ENCODE results near the gene SH3TC1.

Gene SH3TC1

DNA sequence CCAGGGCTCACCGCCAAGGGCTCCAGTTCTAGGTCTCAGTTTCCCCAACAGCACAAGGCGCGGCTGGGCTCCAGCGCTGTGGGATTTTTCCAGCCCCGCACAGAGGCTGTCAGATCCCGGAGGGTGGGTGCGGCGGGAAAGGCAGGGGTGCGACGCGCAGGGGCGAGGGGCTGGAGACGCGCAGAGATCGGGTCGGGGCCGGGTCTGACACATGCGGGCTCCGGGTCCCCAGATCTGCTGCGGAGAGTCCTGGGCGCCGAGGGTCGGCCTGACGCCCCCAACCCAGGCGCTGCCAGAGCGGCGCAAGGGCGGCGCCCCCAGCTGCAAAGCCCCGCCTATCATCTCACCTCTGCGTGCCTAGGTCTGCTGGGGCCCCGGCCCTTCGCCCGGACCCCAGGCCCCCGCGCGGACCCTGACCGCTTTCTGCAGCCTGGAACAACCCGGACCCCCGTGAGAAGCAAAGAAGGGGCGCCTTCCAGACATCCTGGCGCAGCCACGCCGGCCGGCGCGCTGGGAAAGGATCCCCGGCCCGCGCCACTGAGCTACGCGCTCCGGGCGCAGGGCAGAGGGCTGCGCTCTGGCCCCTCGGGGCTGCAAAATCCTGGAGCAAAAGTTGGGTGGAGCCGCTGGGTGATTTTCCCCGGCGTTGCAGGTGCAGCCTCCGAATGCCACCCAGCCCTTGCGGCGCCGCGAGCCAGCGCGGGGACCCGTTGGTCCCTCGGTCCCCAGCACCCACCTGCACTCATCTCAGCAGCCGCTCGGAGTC, 41.0 kb upstream of the SH3TC1 start:
- ChIA-PET CTCF (interaction anchor here (2.0 kb wide), 1 partner anchor 19 kb away, joined by 5 read pairs; no protein-coding TSS in a partner anchor), POLR2A (interaction anchor here (0.6 kb wide), 1 partner anchor 270 kb away, joined by 3 read pairs; no protein-coding TSS in a partner anchor)
- peak overlapping the region; percentile 52 for H3K4me3 ChIP-seq (ENCODE audit: low read depth, low read length)
- DNase-seq (ENCODE audit: low read depth, low spot score) = no peak
- TF ChIP-seq, protein P1, sequence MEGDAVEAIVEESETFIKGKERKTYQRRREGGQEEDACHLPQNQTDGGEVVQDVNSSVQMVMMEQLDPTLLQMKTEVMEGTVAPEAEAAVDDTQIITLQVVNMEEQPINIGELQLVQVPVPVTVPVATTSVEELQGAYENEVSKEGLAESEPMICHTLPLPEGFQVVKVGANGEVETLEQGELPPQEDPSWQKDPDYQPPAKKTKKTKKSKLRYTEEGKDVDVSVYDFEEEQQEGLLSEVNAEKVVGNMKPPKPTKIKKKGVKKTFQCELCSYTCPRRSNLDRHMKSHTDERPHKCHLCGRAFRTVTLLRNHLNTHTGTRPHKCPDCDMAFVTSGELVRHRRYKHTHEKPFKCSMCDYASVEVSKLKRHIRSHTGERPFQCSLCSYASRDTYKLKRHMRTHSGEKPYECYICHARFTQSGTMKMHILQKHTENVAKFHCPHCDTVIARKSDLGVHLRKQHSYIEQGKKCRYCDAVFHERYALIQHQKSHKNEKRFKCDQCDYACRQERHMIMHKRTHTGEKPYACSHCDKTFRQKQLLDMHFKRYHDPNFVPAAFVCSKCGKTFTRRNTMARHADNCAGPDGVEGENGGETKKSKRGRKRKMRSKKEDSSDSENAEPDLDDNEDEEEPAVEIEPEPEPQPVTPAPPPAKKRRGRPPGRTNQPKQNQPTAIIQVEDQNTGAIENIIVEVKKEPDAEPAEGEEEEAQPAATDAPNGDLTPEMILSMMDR (IDR thresholded peaks at IDR 0.05; ENCODE audit: insufficient read depth, low read length, missing control alignments) = no peak

DNA sequence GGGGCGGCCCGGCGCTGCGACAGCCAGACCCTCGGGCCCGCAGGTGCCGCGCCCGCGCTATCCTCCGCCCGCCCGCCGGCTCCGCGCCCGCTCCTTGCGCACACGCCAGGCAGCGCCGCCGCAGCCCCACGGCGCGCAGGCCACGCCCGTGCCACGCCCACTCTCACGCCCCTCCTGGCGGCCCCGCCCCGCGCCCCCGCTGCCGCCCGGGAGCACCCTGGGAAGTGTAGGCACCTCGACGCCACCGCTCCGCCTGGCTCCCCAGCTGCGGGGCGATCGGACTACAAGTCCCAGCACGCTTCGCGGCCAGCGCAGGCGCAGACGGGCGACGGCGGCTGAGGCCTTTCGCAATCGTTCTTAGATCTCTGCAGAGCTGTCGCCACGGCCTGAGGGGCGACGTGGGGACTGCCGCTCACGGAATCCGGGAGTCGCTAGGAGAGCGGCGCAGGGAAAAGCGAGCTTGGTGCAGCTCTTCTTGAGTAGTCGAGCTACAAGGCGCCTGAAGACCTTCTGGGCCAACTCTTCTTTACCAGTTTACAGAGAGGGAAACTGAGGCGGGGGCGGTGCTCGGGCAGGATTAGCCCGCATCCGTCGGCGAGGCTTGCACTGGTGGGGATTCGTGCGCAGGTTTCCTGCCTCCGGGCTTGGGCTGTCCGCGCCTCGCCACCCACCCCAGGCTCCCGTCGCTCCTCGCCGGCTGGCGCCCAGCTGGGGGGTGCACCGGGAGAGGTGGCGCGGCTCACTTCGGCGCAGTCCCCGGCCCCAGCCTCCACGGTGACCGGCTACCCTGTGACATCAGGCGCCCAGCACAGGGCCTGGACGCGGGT, 40.2 kb upstream of the SH3TC1 start, which contains the start of gene ABLIM2:
TSS of gene ABLIM2 (minus strand) at position 104 of the 827 bp plus-strand sequence. CDS start 124 bp downstream, outside the sequence.
- ChIA-PET POLR2A (no interaction called here), CTCF (interaction anchor here (2.0 kb wide), 1 partner anchor 18 kb away, joined by 5 read pairs; no protein-coding TSS in a partner anchor)
- H3K4me3 ChIP-seq (ENCODE audit: low read depth, low read length) = peak within 1 kb of the TSS; percentile 94
- TF ChIP-seq, protein P1 (IDR thresholded peaks at IDR 0.05; ENCODE audit: insufficient read depth, low read length, missing control alignments) = no peak
- peak; percentile 75 for DNase-seq (ENCODE audit: low read depth, low spot score)

DNA sequence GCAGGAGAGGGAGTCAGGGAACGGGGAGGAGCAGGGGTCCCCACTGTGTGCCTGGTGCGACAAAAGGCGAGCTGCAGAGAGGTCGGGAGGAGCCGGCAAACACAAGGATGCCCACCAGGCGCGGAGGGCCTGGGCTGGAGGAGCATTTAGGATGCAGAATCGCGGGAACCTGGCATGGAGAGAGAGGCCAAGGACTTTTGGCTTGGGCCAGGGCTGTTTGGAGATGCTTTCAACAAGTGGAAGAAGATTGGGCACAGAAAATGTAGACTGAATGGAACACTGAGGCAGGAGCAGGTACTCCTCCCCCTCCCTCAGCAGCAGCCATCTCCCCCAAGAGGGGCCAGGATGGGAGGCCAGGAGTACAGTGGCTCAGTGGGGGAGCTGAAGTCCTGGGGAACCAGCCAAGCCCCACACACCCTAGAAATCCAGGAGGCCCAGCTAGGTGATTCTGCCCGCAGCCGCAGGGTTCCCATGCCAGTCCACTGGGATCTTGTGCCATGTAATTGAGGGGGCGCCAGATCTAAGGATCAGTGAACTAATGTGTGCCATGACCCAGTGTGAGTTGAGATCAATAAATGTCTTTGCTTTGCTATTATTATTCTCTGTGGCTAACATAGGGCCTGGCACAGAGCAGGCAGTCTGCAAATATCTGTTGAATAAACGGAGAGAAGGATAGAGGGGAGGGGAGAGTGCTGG, 39.4 kb upstream of the SH3TC1 start:
- TF ChIP-seq, protein P1 (IDR thresholded peaks at IDR 0.05; ENCODE audit: insufficient read depth, low read length, missing control alignments) = no peak
- POLR2A ChIA-PET = no interaction called here
- CTCF ChIA-PET = interaction anchor here (1.6 to 2.0 kb wide), 2 partner anchors 10 to 17 kb away, joined by 4 to 5 read pairs; no protein-coding TSS in a partner anchor
- DNase-seq (ENCODE audit: low read depth, low spot score) = no peak
- H3K4me3 ChIP-seq (ENCODE audit: low read depth, low read length) = peak overlapping the region; percentile 94

DNA sequence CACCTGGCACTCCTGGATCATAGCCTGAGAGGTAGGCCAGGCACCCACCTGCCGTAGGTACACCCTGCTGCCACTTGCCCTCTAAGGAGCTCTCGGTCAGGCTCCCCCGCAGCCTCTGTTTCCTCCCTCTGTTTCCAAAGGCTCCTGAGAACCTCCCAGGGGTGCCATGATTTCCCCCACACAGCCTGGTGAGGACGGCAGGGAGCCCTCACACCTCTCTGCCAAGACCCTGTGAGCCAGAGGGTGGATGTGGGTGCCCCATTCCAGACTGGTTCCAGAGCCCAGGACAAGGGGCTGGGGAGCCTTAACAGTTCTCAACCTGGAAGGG, 38.9 kb upstream of the SH3TC1 start:
- TF ChIP-seq, protein P1 (IDR thresholded peaks at IDR 0.05; ENCODE audit: insufficient read depth, low read length, missing control alignments) = no peak
- ChIA-PET POLR2A (no interaction called here), CTCF (interaction anchor here (1.6 to 2.0 kb wide), 2 partner anchors 10 to 16 kb away, joined by 4 to 5 read pairs; no protein-coding TSS in a partner anchor)
- no peak for DNase-seq (ENCODE audit: low read depth, low spot score)
- no peak overlapping the region for H3K4me3 ChIP-seq (ENCODE audit: low read depth, low read length)

DNA sequence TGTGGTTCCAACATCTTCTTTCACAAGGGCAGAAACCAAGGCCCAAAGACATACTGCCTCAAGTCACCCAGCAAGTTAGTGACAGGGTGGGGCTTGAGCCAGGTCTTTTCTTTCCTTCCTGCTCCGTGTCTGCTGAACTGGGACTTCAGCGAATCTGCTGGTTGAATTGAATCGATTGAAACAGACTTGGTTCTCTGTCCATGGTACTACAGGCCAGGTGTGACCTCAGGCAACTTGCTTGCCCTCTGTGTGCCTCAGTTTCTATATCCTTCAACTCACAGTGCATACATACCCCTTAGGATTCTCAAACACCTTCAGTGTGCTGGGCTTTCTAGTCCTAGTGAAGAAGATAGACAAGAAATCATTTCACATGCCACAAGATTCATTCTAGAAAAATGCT, 38.5 kb upstream of the SH3TC1 start:
- TF ChIP-seq, protein P1 (IDR thresholded peaks at IDR 0.05; ENCODE audit: insufficient read depth, low read length, missing control alignments) = no peak
- CTCF ChIA-PET = interaction anchor here (1.6 kb wide), 1 partner anchor 10 kb away, joined by 4 read pairs; no protein-coding TSS in a partner anchor
- POLR2A ChIA-PET = no interaction called here

More for the DNA sequence above, 38.5 kb upstream of the SH3TC1 start:
- no peak overlapping the region for H3K4me3 ChIP-seq (ENCODE audit: low read depth, low read length)
- DNase-seq (ENCODE audit: low read depth, low spot score) = no peak
